GM12872 (cell line): ENCODE data around the gene ARID1B.

ENCODE experiments used
- CTCF ChIP-seq: IDR thresholded peaks from 3 replicates; pipeline ENCODE4 v1.5.1; 2011; ENCODE audit warnings: low read depth, mild to moderate bottlenecking, low read length, moderate library complexity; ENCODE audit not compliant: insufficient read depth

ARID1B gene

GRCh38 chr6:157096105-157096504 is 318.9 kb downstream of the ARID1B start:
- no peak for TF ChIP-seq CTCF

- TF ChIP-seq CTCF = no peak
Measured at GRCh38 chr6:157096522-157096921, 319.3 kb downstream of the ARID1B start.

DNA sequence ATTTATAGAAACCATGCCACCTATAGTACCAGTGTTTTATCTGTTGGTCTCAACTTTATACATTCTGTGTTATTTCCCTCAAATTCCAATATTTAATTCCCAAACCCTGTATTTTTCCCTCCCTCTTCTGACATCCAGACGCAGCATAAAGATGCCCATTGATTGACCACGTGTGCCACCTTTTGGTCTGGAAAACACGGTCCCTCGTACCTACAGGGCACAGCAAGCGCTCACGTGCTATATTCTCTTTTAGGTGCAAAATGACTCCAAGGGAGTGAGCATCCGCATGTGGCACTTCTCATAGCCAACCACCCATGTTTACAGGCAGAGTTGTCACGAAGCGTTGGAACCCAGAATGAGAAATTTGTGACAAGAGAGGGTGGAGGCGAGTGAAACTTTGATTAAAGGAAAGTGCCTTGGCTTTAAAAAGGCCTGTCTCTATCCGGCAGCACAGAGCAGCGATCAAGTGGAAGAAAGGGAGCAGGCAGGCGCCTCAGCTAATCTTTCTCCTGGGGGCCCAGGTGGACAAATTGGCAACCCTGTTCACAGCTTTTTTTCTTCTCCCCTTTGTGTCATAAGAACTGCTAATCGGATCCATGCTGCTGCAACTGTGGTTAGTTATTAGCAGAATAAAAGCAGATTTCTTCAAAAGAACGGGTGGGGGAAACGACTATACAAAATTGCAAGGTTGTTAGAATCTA is 320.2 kb downstream of the ARID1B start:
- no peak for TF ChIP-seq CTCF

- TF ChIP-seq CTCF = no peak
Measured at GRCh38 chr6:157098999-157099398, 321.8 kb downstream of the ARID1B start.

- TF ChIP-seq CTCF = no peak
Measured at GRCh38 chr6:157099912-157100593, 322.9 kb downstream of the ARID1B start.

GRCh38 chr6:157101166-157101565 is 324.0 kb downstream of the ARID1B start:
- no peak for TF ChIP-seq CTCF

GRCh38 chr6:157104803-157105202 is 327.6 kb downstream of the ARID1B start:
- no peak for TF ChIP-seq CTCF
